ENCODE results near the gene GMCL2.

GMCL2 gene

DNA sequence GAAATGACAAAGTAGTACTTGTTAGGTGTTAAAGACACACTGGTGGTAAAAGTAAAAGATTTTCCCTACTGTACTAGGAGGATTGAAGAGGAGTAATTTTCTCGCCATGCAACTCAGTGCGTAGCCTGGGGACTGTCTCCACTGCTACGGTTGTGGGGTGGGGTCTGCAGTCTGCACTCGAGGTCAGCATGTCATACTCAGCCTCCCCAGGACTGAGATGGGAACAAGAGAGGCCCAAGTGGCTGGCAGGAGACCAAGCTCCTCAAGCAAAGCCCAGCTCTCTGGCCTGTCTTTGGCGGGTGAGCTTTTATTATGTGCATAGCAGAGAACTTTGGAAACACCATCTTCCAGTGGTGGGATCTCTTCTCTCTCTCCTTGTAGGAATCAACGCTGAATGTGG lies 43.9 kb downstream of the GMCL2 start:
- DNase-seq (ENCODE audit: low spot score), result no peak

DNA sequence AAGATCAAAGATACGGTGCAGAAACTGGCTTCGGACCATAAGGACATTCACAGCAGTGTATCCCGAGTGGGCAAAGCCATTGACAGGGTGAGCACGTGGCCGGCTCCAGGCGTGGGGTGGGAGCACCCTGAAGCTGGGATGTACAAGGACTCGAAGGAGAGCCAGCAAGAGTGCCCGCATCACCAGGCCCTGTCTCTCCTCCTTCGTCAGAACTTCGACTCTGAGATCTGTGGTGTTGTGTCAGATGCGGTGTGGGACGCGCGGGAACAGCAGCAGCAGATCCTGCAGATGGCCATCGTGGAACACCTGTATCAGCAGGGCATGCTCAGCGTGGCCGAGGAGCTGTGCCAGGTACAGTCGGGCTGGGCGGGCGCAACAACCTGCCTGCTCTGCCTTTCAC lies 44.5 kb downstream of the GMCL2 start:
- no peak for DNase-seq (ENCODE audit: low spot score)

DNA sequence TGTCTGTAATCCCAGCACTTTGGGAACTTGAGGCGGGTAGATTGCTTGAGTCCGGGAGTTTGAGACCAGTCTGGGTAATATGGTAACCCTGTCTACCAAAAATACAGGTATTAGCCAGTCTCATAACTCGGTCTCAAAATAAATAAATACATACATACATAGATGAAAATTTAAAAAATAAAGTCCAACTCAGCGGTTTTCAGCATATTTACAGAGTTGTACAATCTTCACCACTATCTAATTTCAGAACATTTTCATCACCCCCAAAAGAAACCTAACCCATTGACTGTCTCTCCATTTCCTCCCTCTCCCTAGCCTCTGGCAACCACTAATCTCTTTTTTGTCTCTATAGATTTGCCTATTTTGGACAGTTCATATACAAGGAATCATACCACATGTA lies 45.6 kb downstream of the GMCL2 start:
- no peak for DNase-seq (ENCODE audit: low spot score)

DNA sequence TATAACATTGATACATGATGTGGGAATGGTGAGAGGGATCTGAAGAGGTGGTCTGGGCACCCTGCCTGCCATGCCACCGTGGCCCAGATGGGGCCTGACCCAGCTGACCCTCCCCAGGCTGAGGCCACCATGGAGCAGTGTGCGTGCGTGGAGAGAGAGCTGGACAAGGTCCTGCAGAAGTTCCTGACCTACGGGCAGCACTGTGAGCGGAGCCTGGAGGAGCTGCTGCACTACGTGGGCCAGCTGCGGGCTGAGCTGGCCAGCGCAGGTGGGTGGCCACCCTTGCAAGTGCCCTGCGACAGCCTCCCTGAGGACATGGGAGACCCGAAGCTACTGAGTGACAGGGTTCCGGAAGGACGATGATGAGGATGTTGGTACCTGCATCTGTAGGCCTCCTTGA lies 49.2 kb downstream of the GMCL2 start:
- no peak for DNase-seq (ENCODE audit: low spot score)

DNA sequence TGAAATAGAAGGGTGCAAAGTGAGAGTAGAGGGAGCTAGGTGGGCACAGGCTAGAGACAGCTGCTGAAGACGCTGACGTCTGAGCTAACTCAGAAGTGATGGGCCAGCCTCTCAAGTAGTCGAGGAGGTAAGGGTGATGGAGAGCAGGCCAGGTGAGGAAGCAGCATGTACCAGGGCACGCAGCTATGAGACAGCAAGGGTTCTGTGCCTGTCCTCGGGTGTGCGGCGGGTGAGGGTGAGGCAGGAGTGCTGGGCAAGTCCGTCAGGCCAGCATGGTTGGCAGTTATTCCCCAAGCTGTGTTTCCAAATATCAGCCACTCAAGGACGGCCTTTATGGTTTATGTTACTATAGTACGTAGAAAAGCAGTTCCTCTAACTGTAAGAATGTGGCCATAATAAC lies 50.2 kb downstream of the GMCL2 start:
- DNase-seq (ENCODE audit: low spot score), result no peak

All from CD4-positive, alpha-beta T cell treated with Interleukin-2 at 100 ng/mL for 4 hours (primary cell).